Keratinocyte (primary cell): ENCODE results near the gene GABRB1. TPM values are rescaled to one million over a fixed set of nuclear protein-coding genes. Genes with fewer than 3 reads are reported as not detected.

Experiments used
- DNase-seq: peaks from one replicate; pipeline ENCODE4 v3.0.0-alpha.2; 2011; ENCODE audit warnings: low read depth, missing footprints, low spot score
- FAIRE-seq: peaks from 2 replicates; lab custom pipeline; 2011; peaks lifted over from hg19 to GRCh38; lab: Jason Lieb, UNC
- H2AFZ ChIP-seq: 2 replicates; pipeline ENCODE4 v1.6.0; 2012; ENCODE audit warnings: low read length, control low read depth, inconsistent platforms; ENCODE audit not compliant: control insufficient read depth
- H3K27ac ChIP-seq: 2 replicates; pipeline ENCODE4 v1.5.1; 2011; ENCODE audit warnings: low read length; ENCODE audit not compliant: control insufficient read depth, insufficient read depth
- H3K27me3 ChIP-seq: 3 replicates; pipeline ENCODE4 v1.6.0; 2011; ENCODE audit warnings: low read length; ENCODE audit not compliant: control insufficient read depth, insufficient read depth; ENCODE audit errors: extremely low read depth
- H3K36me3 ChIP-seq, 2 experiments: 2 replicates in 1 of 2; 3 replicates in 1 of 2; pipeline ENCODE4 v1.5.1; 2011; ENCODE audit warnings: low read length in 2 of 2, mild to moderate bottlenecking in 1 of 2; ENCODE audit not compliant: control insufficient read depth in 2 of 2, insufficient read depth in 2 of 2; ENCODE audit errors: extremely low read depth in 1 of 2
- H3K4me1 ChIP-seq: 3 replicates; pipeline ENCODE4 v1.5.1; 2011; ENCODE audit warnings: low read length; ENCODE audit not compliant: control insufficient read depth, insufficient read depth; ENCODE audit errors: extremely low read depth
- H3K4me2 ChIP-seq: 3 replicates; pipeline ENCODE4 v1.6.0; 2011; ENCODE audit warnings: low read depth, low read length; ENCODE audit not compliant: control insufficient read depth, insufficient read depth; ENCODE audit errors: extremely low read depth
- H3K4me3 ChIP-seq, 3 experiments: fragments of 200-600 bp in 1 of 3; sonication (generic) in 1 of 3; 2 replicates in 2 of 3; 3 replicates in 1 of 3; pipeline ENCODE4 v1.5.1; 2011 to 2016; ENCODE audit warnings: low read length in 3 of 3, mild to moderate bottlenecking in 3 of 3, control low read depth in 2 of 3, inconsistent platforms in 1 of 3, low read depth in 1 of 3, mixed read lengths in 1 of 3, mixed run types in 1 of 3, moderate library complexity in 1 of 3; ENCODE audit not compliant: control insufficient read depth in 2 of 3, insufficient read depth in 2 of 3; ENCODE audit errors: extremely low read depth in 1 of 3
- H3K79me2 ChIP-seq: 2 replicates; pipeline ENCODE4 v1.6.0; 2012; ENCODE audit warnings: low read length; ENCODE audit not compliant: control insufficient read depth, insufficient read depth
- H3K9ac ChIP-seq: 3 replicates; pipeline ENCODE4 v1.6.0; 2011; ENCODE audit warnings: low read length; ENCODE audit not compliant: control insufficient read depth, insufficient read depth; ENCODE audit errors: extremely low read depth
- H3K9me1 ChIP-seq: 3 replicates; pipeline ENCODE4 v1.6.0; 2011; ENCODE audit warnings: low read length; ENCODE audit not compliant: control insufficient read depth, insufficient read depth; ENCODE audit errors: extremely low read depth
- H3K9me3 ChIP-seq: 2 replicates; pipeline ENCODE4 v1.5.1; 2012; ENCODE audit warnings: low read depth, low read length; ENCODE audit not compliant: control insufficient read depth
- H4K20me1 ChIP-seq: 3 replicates; pipeline ENCODE4 v1.6.0; 2011; ENCODE audit warnings: low read length; ENCODE audit not compliant: control insufficient read depth, insufficient read depth; ENCODE audit errors: extremely low read depth
- EZH2 ChIP-seq: IDR thresholded peaks from one replicate; pipeline ENCODE4 v1.6.1; 2012; ENCODE audit warnings: inconsistent platforms, mild to moderate bottlenecking, low read length, moderate library complexity
- dilution Hi-C: fragments of 300-500 bp; cut with MboI; formaldehyde crosslinking; loops from one replicate; pipeline ENCODE4 v1.7.0; 2020; ENCODE audit warnings: low sequenced_read_pairs; ENCODE audit not compliant: extremely low pct_ligation_motif_present
- polyA plus RNA-seq, 5 experiments: library from polyadenylated mRNA; depleted of rRNA in 3 of 5; stranded (reverse) in 3 of 5; stranded (forward) in 1 of 5; unstranded in 1 of 5; fragments of >200 nt; gene quantifications; 1 replicate in 1 of 5; 2 replicates in 3 of 5; 3 replicates in 1 of 5; pipeline versions ENCODE4 v1.2.1 to v1.2.3, GENCODE V29; 2011 to 2012; ENCODE audit warnings: missing spikeins in 2 of 5, low read depth in 1 of 5, low replicate concordance in 1 of 5
- TF ChIP-seq, protein P1 (sequence below), 3 experiments: IDR thresholded peaks in 1 of 3; conservative IDR thresholded peaks in 1 of 3; optimal IDR thresholded peaks in 1 of 3; 2 replicates in 2 of 3; 3 replicates in 1 of 3; pipeline versions ENCODE3 to v1.5.1; 2011; ENCODE audit warnings: low read length in 3 of 3, mild to moderate bottlenecking in 3 of 3, moderate library complexity in 2 of 3, control low read depth in 1 of 3, inconsistent platforms in 1 of 3; ENCODE audit not compliant: insufficient read depth in 2 of 3; ENCODE audit errors: extremely low read depth in 1 of 3

GABRB1 gene
- polyA plus RNA-seq, 1 donor (not counting 4 experiments of a cell fraction or from before 2014, with no cell fraction given): not detected

DNA sequence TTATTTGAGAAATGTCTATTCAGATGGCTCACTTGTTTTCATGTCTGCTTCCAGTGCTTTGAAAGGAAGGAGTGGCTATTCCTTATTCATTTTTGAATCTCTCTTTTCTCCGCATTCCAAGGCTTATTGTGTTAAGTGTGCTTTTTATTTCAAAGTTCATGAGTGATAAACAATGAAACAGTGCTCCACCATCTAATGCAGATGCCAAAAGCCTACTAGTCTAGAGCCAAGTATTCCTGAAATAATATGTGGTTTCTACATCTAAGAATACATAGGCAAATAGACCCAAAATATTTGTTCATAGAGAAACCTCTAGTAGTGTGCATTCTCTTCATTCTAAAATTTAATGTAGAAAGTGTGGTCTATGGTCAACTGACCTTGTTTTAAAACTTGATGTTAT lies 187.3 kb downstream of the GABRB1 start:
- TF ChIP-seq EZH2: no peak
- TF ChIP-seq, protein P1, sequence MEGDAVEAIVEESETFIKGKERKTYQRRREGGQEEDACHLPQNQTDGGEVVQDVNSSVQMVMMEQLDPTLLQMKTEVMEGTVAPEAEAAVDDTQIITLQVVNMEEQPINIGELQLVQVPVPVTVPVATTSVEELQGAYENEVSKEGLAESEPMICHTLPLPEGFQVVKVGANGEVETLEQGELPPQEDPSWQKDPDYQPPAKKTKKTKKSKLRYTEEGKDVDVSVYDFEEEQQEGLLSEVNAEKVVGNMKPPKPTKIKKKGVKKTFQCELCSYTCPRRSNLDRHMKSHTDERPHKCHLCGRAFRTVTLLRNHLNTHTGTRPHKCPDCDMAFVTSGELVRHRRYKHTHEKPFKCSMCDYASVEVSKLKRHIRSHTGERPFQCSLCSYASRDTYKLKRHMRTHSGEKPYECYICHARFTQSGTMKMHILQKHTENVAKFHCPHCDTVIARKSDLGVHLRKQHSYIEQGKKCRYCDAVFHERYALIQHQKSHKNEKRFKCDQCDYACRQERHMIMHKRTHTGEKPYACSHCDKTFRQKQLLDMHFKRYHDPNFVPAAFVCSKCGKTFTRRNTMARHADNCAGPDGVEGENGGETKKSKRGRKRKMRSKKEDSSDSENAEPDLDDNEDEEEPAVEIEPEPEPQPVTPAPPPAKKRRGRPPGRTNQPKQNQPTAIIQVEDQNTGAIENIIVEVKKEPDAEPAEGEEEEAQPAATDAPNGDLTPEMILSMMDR (optimal IDR thresholded peaks at IDR 0.05 in 1 of 3, IDR thresholded peaks at IDR 0.05 in 1 of 3, conservative IDR thresholded peaks at IDR 0.05 in 1 of 3; ENCODE audit: extremely low read depth in 1 of 3, insufficient read depth in 2 of 3, low read length in 3 of 3): no peak
- Histone ChIP-seq H3K36me3 (no peaks in the 10 kb centered on the region), H3K9ac (no peak overlapping the region), H2AFZ (no peak overlapping the region), H3K27ac (no peak overlapping the region), H4K20me1 (no peaks in the 10 kb centered on the region), H3K4me2 (no peak overlapping the region), H3K9me1 (no peaks in the 10 kb centered on the region), H3K9me3 (no peaks in the 10 kb centered on the region), H3K4me1 (peaks cover 6% of the 10 kb centered on the region), H3K4me3 (no peak overlapping the region), H3K27me3 (no peaks in the 10 kb centered on the region), H3K79me2 (no peaks in the 10 kb centered on the region)
- DNase-seq (no peak), FAIRE-seq (no peak)
- dilution Hi-C loops: no loop called here

DNA sequence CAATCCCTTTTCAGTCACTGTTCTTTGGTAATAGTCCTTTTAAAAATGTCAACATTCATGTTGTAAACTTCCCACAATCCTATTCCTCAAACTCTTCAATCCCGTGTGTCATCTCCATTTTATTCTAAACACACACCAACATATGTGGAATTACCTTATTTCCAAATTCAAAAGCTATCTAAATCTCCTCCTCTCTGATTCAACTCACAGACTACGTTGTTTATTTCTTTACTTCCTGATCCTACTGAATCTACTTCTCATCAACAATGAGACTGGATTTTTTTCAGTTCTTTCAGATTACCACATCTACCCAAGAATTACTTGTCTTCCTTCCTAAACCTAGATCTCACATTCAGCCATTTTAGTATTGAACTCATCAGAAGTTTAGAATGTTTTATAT lies 188.2 kb downstream of the GABRB1 start:
- H3K4me3 ChIP-seq: no peak overlapping the region
- H3K79me2 ChIP-seq: no peaks in the 10 kb centered on the region
- no peak overlapping the region for H3K27ac ChIP-seq
- H4K20me1 ChIP-seq: no peaks in the 10 kb centered on the region
- no peaks in the 10 kb centered on the region for H3K4me1 ChIP-seq
- dilution Hi-C loops: no loop called here
- H3K9me3 ChIP-seq: no peaks in the 10 kb centered on the region
- TF ChIP-seq, protein P1 (optimal IDR thresholded peaks at IDR 0.05 in 1 of 3, IDR thresholded peaks at IDR 0.05 in 1 of 3, conservative IDR thresholded peaks at IDR 0.05 in 1 of 3; ENCODE audit: extremely low read depth in 1 of 3, insufficient read depth in 2 of 3, low read length in 3 of 3): no peak
- TF ChIP-seq EZH2: no peak
- no peak overlapping the region for H3K4me2 ChIP-seq
- H3K36me3 ChIP-seq: no peaks in the 10 kb centered on the region
- H2AFZ ChIP-seq: no peak overlapping the region
- H3K9me1 ChIP-seq: no peaks in the 10 kb centered on the region
- no peak for DNase-seq
- no peak for FAIRE-seq
- no peak overlapping the region for H3K9ac ChIP-seq
- H3K27me3 ChIP-seq: no peaks in the 10 kb centered on the region
